WTC11 (cell line): ENCODE data around the gene IL16. TPM values are rescaled to one million over a fixed set of nuclear protein-coding genes. Genes with fewer than 3 reads are reported as not detected.

Experiments
- ATAC-seq: fragments of 200-7000 bp; cut with Tn5 transposase; 2 replicates; pipeline ENCODE4 v1.10.0; 2021; ENCODE audit warnings: mild to moderate bottlenecking, moderate library complexity
- CTCF ChIA-PET: fragments of 300-600 bp; sonication (Branson Sonifier 250); formaldehyde crosslinking; loops from one replicate; lab custom pipeline; 2021; ENCODE audit warnings: antibody characterized with exemption; lab: Charles Lee
- POLR2A ChIA-PET: fragments of 350-600 bp; sonication (Branson Sonifier 250); formaldehyde crosslinking; loops from one replicate; lab custom pipeline; 2021; ENCODE audit warnings: antibody characterized with exemption; lab: Charles Lee
- DNase-seq: peaks from one replicate; pipeline ENCODE4 v3.0.0; 2021; ENCODE audit warnings: low spot score
- H3K27ac Mint-ChIP-seq: 2 replicates; pipeline ENCODE4 v1.8.0; 2021; ENCODE audit warnings: mixed read lengths
- H3K27me3 Mint-ChIP-seq: 2 replicates; pipeline ENCODE4 v1.8.0; 2021; ENCODE audit warnings: low read depth, mild to moderate bottlenecking, moderate library complexity, mixed read lengths
- H3K36me3 Mint-ChIP-seq: 2 replicates; pipeline ENCODE4 v1.8.0; 2021; ENCODE audit warnings: mixed read lengths
- H3K4me1 Mint-ChIP-seq: 2 replicates; pipeline ENCODE4 v1.8.0; 2022; ENCODE audit warnings: mixed read lengths
- H3K4me3 Mint-ChIP-seq: 2 replicates; pipeline ENCODE4 v1.8.0; 2021; ENCODE audit warnings: mild to moderate bottlenecking, moderate library complexity, mixed read lengths
- H3K9me3 Mint-ChIP-seq: 2 replicates; pipeline ENCODE4 v1.8.0; 2021; ENCODE audit warnings: mixed read lengths
- ESRRA ChIP-seq: sonication (generic); formaldehyde crosslinking; IDR thresholded peaks from 2 replicates; pipeline ENCODE4 v1.8.1; 2022; ENCODE audit warnings: mild to moderate bottlenecking, missing genetic modification reagents, borderline replicate concordance
- ETV6 ChIP-seq: sonication (generic); formaldehyde crosslinking; IDR thresholded peaks from 2 replicates; pipeline ENCODE4 v1.8.1; 2022; ENCODE audit warnings: mild to moderate bottlenecking, missing genetic modification reagents
- FOXP1 ChIP-seq: sonication (generic); formaldehyde crosslinking; IDR thresholded peaks from 2 replicates; pipeline ENCODE4 v1.8.0; 2022; ENCODE audit warnings: missing genetic modification reagents, mild to moderate bottlenecking, moderate library complexity, borderline replicate concordance
- HMGXB4 ChIP-seq: sonication (generic); formaldehyde crosslinking; IDR thresholded peaks from 2 replicates; pipeline ENCODE4 v1.8.1; 2023; ENCODE audit warnings: mild to moderate bottlenecking, moderate library complexity, missing genetic modification reagents
- MYBL2 ChIP-seq: sonication (generic); formaldehyde crosslinking; IDR thresholded peaks from 2 replicates; pipeline ENCODE4 v1.8.1; 2023; ENCODE audit warnings: mild to moderate bottlenecking, moderate library complexity, missing genetic modification reagents
- NR2C2 ChIP-seq: sonication (generic); formaldehyde crosslinking; IDR thresholded peaks from 2 replicates; pipeline ENCODE4 v1.8.0; 2022; ENCODE audit warnings: mild to moderate bottlenecking, missing genetic modification reagents
- NR3C1 ChIP-seq: sonication (generic); formaldehyde crosslinking; conservative IDR thresholded peaks from 2 replicates; pipeline ENCODE4 v1.8.1; 2023; ENCODE audit warnings: low read depth, mild to moderate bottlenecking, missing genetic modification reagents
- OVOL2 ChIP-seq: fragments of 250-450 bp; sonication (Bioruptor Pico); IDR thresholded peaks from 2 replicates; pipeline ENCODE4 v1.9.0; 2021; ENCODE audit warnings: mild to moderate bottlenecking, borderline replicate concordance
- PRDM15 ChIP-seq: sonication (generic); formaldehyde crosslinking; IDR thresholded peaks from 2 replicates; pipeline ENCODE4 v1.8.0; 2022; ENCODE audit warnings: missing genetic modification reagents
- PRRX2 ChIP-seq: fragments of 250-450 bp; sonication (Bioruptor Pico); IDR thresholded peaks from 2 replicates; pipeline ENCODE4 v1.8.0; 2021; ENCODE audit warnings: mild to moderate bottlenecking
- SMAD3 ChIP-seq: sonication (generic); formaldehyde crosslinking; IDR thresholded peaks from 2 replicates; pipeline ENCODE4 v1.8.0; 2022; ENCODE audit warnings: missing genetic modification reagents, mild to moderate bottlenecking, borderline replicate concordance
- SMAD4 ChIP-seq: sonication (generic); formaldehyde crosslinking; IDR thresholded peaks from 2 replicates; pipeline ENCODE4 v1.8.0; 2022; ENCODE audit warnings: mild to moderate bottlenecking, missing genetic modification reagents
- SOX15 ChIP-seq: fragments of 250-450 bp; sonication (Bioruptor Pico); IDR thresholded peaks from 2 replicates; pipeline ENCODE4 v1.9.0; 2021; ENCODE audit warnings: mild to moderate bottlenecking
- ZNF121 ChIP-seq: sonication (generic); formaldehyde crosslinking; IDR thresholded peaks from 2 replicates; pipeline ENCODE4 v1.8.0; 2023; ENCODE audit warnings: missing genetic modification reagents
- ZNF219 ChIP-seq: sonication (generic); formaldehyde crosslinking; IDR thresholded peaks from 2 replicates; pipeline ENCODE4 v1.8.0; 2023; ENCODE audit warnings: missing genetic modification reagents, mild to moderate bottlenecking, borderline replicate concordance
- total RNA-seq: library from RNA; stranded (reverse); gene quantifications from 3 replicates; pipeline ENCODE4 v1.2.3, GENCODE V29; 2021
- TF ChIP-seq, protein P1 (sequence below): fragments of 250-450 bp; sonication (Bioruptor Pico); IDR thresholded peaks from 2 replicates; pipeline ENCODE4 v2.1.2; 2022; ENCODE audit warnings: mild to moderate bottlenecking, moderate library complexity
- TF ChIP-seq, protein P2 (sequence below): fragments of 250-450 bp; sonication (Bioruptor Pico); IDR thresholded peaks from 2 replicates; pipeline ENCODE4 v1.9.0; 2021; ENCODE audit warnings: mild to moderate bottlenecking
- TF ChIP-seq, protein P3 (sequence below): fragments of 200-600 bp; IDR thresholded peaks from 2 replicates; pipeline ENCODE4 v1.8.0; 2022; ENCODE audit warnings: antibody characterized with exemption
- TF ChIP-seq, protein P4 (sequence below): sonication (generic); formaldehyde crosslinking; IDR thresholded peaks from 2 replicates; pipeline ENCODE4 v1.8.0; 2022; ENCODE audit warnings: mild to moderate bottlenecking, missing genetic modification reagents

The IL16 gene
- total RNA-seq, 1 experiment from 2014 or later, result 0.61 TPM

DNA sequence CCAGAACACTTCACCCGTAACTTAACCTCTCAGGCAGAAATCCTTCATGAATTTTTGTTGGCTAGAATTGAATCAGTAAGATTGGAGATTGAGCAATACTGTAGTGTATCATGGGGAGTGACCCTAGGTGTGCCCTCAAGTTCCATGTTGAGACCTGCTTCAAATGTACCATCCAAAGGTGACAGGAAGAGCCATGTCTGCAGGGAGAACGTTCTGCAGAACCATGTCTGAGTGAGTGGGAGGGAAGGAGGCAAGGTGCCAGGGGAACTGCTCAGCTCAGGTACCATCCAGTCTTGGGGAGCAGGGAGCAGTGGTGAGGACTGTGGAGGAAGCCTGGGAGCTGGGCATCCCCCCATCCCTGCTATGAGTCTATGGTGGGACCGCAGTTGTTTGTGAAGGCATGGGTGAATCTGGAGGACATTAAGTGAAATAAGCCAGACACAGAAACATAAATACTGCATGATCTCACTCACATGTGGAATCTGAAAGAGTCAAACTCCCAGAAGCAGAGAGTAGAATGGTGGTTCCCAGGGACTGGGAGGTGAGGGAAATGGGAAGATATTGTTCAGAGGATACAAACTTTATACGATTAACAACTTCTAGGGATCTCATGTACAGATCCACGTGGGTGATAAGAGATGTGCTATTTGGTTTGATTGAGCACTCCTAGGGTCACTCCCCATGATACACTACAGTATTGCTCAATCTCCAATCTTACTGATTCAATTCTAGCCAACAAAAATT lies 39.3 kb upstream of the IL16 start:
- Mint-ChIP-seq H3K9me3 (peaks cover 5% of the 10 kb centered on the region), H3K4me3 (no peak overlapping the region), H3K36me3 (no peaks in the 10 kb centered on the region), H3K4me1 (no peaks in the 10 kb centered on the region), H3K27ac (no peak overlapping the region), H3K27me3 (peaks cover 2% of the 10 kb centered on the region; the same call in 1 of the 2 replicates)
- CTCF ChIA-PET, result interaction anchor here (1.6 to 9.7 kb wide), 2 partner anchors 73 to 110 kb away, joined by 4 to 170 read pairs; no protein-coding TSS in a partner anchor
- no peak for TF ChIP-seq MYBL2 (CRISPR knock-in tag)
- TF ChIP-seq NR3C1 (CRISPR knock-in tag), result no peak
- no peak for TF ChIP-seq ZNF219
- TF ChIP-seq SMAD4, result no peak
- TF ChIP-seq, protein P1, sequence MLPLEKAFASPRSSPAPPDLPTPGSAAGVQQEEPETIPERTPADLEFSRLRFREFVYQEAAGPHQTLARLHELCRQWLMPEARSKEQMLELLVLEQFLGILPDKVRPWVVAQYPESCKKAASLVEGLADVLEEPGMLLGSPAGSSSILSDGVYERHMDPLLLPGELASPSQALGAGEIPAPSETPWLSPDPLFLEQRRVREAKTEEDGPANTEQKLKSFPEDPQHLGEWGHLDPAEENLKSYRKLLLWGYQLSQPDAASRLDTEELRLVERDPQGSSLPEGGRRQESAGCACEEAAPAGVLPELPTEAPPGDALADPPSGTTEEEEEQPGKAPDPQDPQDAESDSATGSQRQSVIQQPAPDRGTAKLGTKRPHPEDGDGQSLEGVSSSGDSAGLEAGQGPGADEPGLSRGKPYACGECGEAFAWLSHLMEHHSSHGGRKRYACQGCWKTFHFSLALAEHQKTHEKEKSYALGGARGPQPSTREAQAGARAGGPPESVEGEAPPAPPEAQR (CRISPR knock-in tag), result no peak
- no peak for TF ChIP-seq FOXP1 (CRISPR knock-in tag)
- TF ChIP-seq NR2C2 (CRISPR knock-in tag), result no peak
- TF ChIP-seq HMGXB4 (CRISPR knock-in tag), result no peak
- TF ChIP-seq ZNF121 (CRISPR knock-in tag), result no peak
- TF ChIP-seq, protein P2, sequence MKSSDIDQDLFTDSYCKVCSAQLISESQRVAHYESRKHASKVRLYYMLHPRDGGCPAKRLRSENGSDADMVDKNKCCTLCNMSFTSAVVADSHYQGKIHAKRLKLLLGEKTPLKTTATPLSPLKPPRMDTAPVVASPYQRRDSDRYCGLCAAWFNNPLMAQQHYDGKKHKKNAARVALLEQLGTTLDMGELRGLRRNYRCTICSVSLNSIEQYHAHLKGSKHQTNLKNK, result no peak
- TF ChIP-seq PRRX2, result no peak
- no peak for TF ChIP-seq SMAD3 (CRISPR knock-in tag)
- no peak for TF ChIP-seq PRDM15 (CRISPR knock-in tag)
- TF ChIP-seq, protein P3, sequence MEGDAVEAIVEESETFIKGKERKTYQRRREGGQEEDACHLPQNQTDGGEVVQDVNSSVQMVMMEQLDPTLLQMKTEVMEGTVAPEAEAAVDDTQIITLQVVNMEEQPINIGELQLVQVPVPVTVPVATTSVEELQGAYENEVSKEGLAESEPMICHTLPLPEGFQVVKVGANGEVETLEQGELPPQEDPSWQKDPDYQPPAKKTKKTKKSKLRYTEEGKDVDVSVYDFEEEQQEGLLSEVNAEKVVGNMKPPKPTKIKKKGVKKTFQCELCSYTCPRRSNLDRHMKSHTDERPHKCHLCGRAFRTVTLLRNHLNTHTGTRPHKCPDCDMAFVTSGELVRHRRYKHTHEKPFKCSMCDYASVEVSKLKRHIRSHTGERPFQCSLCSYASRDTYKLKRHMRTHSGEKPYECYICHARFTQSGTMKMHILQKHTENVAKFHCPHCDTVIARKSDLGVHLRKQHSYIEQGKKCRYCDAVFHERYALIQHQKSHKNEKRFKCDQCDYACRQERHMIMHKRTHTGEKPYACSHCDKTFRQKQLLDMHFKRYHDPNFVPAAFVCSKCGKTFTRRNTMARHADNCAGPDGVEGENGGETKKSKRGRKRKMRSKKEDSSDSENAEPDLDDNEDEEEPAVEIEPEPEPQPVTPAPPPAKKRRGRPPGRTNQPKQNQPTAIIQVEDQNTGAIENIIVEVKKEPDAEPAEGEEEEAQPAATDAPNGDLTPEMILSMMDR, result no peak
- no peak for TF ChIP-seq ETV6 (CRISPR knock-in tag)
- no peak for TF ChIP-seq ESRRA (CRISPR knock-in tag)
- TF ChIP-seq, protein P4, sequence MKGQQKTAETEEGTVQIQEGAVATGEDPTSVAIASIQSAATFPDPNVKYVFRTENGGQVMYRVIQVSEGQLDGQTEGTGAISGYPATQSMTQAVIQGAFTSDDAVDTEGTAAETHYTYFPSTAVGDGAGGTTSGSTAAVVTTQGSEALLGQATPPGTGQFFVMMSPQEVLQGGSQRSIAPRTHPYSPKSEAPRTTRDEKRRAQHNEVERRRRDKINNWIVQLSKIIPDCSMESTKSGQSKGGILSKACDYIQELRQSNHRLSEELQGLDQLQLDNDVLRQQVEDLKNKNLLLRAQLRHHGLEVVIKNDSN (CRISPR knock-in tag), result no peak
- TF ChIP-seq OVOL2 (CRISPR knock-in tag), result no peak
- TF ChIP-seq SOX15 (CRISPR knock-in tag), result no peak
- no peak for DNase-seq
- POLR2A ChIA-PET, result interaction anchor here (0.6 kb wide), 1 partner anchor 322 kb away, joined by 3 read pairs; no protein-coding TSS in a partner anchor
- ATAC-seq, result no peak
